Testis (tissue), 2 donors: ENCODE data around the gene ZNF688.
"Not testable (repeated sequence)": the region's sequence is repeated elsewhere in the genome, so short reads cannot be mapped to it uniquely, and the experiment has no call there.

ENCODE experiments used
- CTCF ChIP-seq, 3 experiments: fragments of 450-650 bp in 2 of 3; fragments of 200-600 bp in 1 of 3; sonication (generic) in 1 of 3; IDR thresholded peaks; one replicate each; pipeline ENCODE4 v1.5.1; 2016 to 2019; ENCODE audit warnings: antibody characterized with exemption in 3 of 3, mild to moderate bottlenecking in 2 of 3, moderate library complexity in 1 of 3
- POLR2A ChIP-seq: fragments of 450-650 bp; IDR thresholded peaks from one replicate; pipeline ENCODE4 v1.6.1; 2017; ENCODE audit warnings: antibody characterized with exemption, mild to moderate bottlenecking, moderate library complexity

- not testable (repeated sequence) for TF ChIP-seq POLR2A; CTCF (IDR thresholded peaks at IDR 0.05)
Measured at GRCh38 chr16:30522702-30523463, 48.6 kb downstream of the ZNF688 start.
